ENCODE measurements around the gene SHMT2.

SHMT2 gene

GRCh38 chr12:57242691-57243454 lies 13.4 kb downstream of the SHMT2 start:
- DNase-seq (ENCODE audit: low read depth), result peak; percentile 83
- TF ChIP-seq, protein P1, sequence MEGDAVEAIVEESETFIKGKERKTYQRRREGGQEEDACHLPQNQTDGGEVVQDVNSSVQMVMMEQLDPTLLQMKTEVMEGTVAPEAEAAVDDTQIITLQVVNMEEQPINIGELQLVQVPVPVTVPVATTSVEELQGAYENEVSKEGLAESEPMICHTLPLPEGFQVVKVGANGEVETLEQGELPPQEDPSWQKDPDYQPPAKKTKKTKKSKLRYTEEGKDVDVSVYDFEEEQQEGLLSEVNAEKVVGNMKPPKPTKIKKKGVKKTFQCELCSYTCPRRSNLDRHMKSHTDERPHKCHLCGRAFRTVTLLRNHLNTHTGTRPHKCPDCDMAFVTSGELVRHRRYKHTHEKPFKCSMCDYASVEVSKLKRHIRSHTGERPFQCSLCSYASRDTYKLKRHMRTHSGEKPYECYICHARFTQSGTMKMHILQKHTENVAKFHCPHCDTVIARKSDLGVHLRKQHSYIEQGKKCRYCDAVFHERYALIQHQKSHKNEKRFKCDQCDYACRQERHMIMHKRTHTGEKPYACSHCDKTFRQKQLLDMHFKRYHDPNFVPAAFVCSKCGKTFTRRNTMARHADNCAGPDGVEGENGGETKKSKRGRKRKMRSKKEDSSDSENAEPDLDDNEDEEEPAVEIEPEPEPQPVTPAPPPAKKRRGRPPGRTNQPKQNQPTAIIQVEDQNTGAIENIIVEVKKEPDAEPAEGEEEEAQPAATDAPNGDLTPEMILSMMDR (IDR thresholded peaks at IDR 0.05; ENCODE audit: low read depth, low read length), result peak; percentile 73
- TF ChIP-seq MYC (IDR thresholded peaks at IDR 0.05; ENCODE audit: low read depth, low read length) (0 out of 2 replicates have a peak, but pooled peaks have one; percentile 14), POLR2A (IDR thresholded peaks at IDR 0.05; ENCODE audit: extremely low read depth, insufficient read length) (no peak), MAX (IDR thresholded peaks at IDR 0.05; ENCODE audit: low read depth, low read length) (no peak)
- peak overlapping the region; percentile 28 for H3K4me3 ChIP-seq (ENCODE audit: low read depth, low read length)

GRCh38 chr12:57243521-57244311 lies 14.2 kb downstream of the SHMT2 start:
- TF ChIP-seq, protein P1 (IDR thresholded peaks at IDR 0.05; ENCODE audit: low read depth, low read length), result peak; percentile 82
- no peak for TF ChIP-seq POLR2A (IDR thresholded peaks at IDR 0.05; ENCODE audit: extremely low read depth, insufficient read length)
- H3K4me3 ChIP-seq (ENCODE audit: low read depth, low read length), result no peak overlapping the region
- DNase-seq (ENCODE audit: low read depth), result peak; percentile 88

DNA sequence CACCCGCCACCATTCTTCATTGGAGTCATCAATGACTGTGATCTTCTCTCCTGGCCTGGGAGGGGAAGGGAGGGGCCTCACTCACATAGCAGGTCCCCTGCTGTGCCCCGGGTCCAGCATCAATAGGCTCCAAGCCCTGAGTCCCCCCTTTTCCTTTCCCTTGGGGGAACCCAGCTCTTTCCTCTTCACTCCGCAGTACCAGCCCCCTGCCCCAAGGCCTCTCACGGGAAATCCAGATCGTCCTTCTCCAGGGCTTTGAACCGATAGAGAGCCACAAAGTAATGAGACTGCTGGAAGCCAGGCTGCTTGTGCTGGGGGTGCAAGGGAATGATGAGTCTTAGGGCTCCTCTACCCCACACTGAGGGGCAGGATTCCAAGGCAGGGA lies 14.8 kb downstream of the SHMT2 start:
- DNase-seq (ENCODE audit: low read depth), result no peak
- TF ChIP-seq MYC (IDR thresholded peaks at IDR 0.05; ENCODE audit: low read depth, low read length) (no peak), MAX (IDR thresholded peaks at IDR 0.05; ENCODE audit: low read depth, low read length) (no peak), POLR2A (IDR thresholded peaks at IDR 0.05; ENCODE audit: extremely low read depth, insufficient read length) (no peak)
- TF ChIP-seq, protein P1 (IDR thresholded peaks at IDR 0.05; ENCODE audit: low read depth, low read length), result no peak
- H3K4me3 ChIP-seq (ENCODE audit: low read depth, low read length), result no peak overlapping the region

GRCh38 chr12:57247041-57247440 lies 17.5 kb downstream of the SHMT2 start:
- DNase-seq (ENCODE audit: low read depth), result no peak
- no peak overlapping the region for H3K4me3 ChIP-seq (ENCODE audit: low read depth, low read length)
- TF ChIP-seq MAX (IDR thresholded peaks at IDR 0.05; ENCODE audit: low read depth, low read length), result no peak
- TF ChIP-seq, protein P1 (IDR thresholded peaks at IDR 0.05; ENCODE audit: low read depth, low read length), result no peak

- peak; percentile 94 for DNase-seq (ENCODE audit: low read depth)
- no peak for TF ChIP-seq MYC (IDR thresholded peaks at IDR 0.05; ENCODE audit: low read depth, low read length)
- TF ChIP-seq POLR2A (IDR thresholded peaks at IDR 0.05; ENCODE audit: extremely low read depth, insufficient read length), result peak; percentile 53
- no peak for TF ChIP-seq MAX (IDR thresholded peaks at IDR 0.05; ENCODE audit: low read depth, low read length)
- TF ChIP-seq, protein P1 (IDR thresholded peaks at IDR 0.05; ENCODE audit: low read depth, low read length), result peak; percentile 32
Measured at GRCh38 chr12:57248934-57249742, 19.6 kb downstream of the SHMT2 start.

More at GRCh38 chr12:57248934-57249742, 19.6 kb downstream of the SHMT2 start:
- H3K4me3 ChIP-seq (ENCODE audit: low read depth, low read length), result peak overlapping the region; percentile 50

Data from NB4 (cell line).